Liver (tissue), 9 donors: Measurements from ENCODE around the gene CALHM3. TPM values are rescaled to one million over a fixed set of nuclear protein-coding genes. Genes with fewer than 3 reads are reported as not detected.
"Not testable (repeated sequence)": the region's sequence is repeated elsewhere in the genome, so short reads cannot be mapped to it uniquely, and the experiment has no call there.

Experiments used
- DNase-seq: peaks from one replicate; pipeline ENCODE4 v3.0.0-alpha.2; 2017; ENCODE audit warnings: low spot score
- H3K27ac ChIP-seq, 2 donors: one replicate each; pipeline ENCODE4 v1.7.0; 2013; ENCODE audit warnings: inconsistent platforms in 2 of 2, low read length in 2 of 2, control low read depth in 1 of 2, low read depth in 1 of 2, mild to moderate bottlenecking in 1 of 2
- H3K27me3 ChIP-seq, 4 donors: one replicate each; pipeline versions ENCODE4 v1.6.1 to v1.7.0; 2013; ENCODE audit warnings: low read length in 3 of 4, inconsistent platforms in 1 of 4, mild to moderate bottlenecking in 1 of 4, moderate library complexity in 1 of 4; ENCODE audit not compliant: control insufficient read depth in 4 of 4, insufficient read depth in 4 of 4
- H3K36me3 ChIP-seq, 4 donors: one replicate each; pipeline versions ENCODE4 v1.6.1 to v1.7.0; 2013; ENCODE audit warnings: low read length in 3 of 4, mild to moderate bottlenecking in 3 of 4, low read depth in 1 of 4, moderate library complexity in 1 of 4; ENCODE audit not compliant: control insufficient read depth in 4 of 4, insufficient read depth in 3 of 4
- H3K4me1 ChIP-seq, 4 donors: one replicate each; pipeline versions ENCODE4 v1.6.1 to v1.7.0; 2013; ENCODE audit warnings: low read length in 3 of 4, mild to moderate bottlenecking in 3 of 4, moderate library complexity in 1 of 4; ENCODE audit not compliant: control insufficient read depth in 4 of 4, insufficient read depth in 4 of 4
- H3K4me3 ChIP-seq, 3 donors: one replicate each; pipeline versions ENCODE4 v1.6.1 to v1.7.0; 2013; ENCODE audit warnings: low read length in 3 of 3, control low read depth in 1 of 3, low read depth in 1 of 3, mild to moderate bottlenecking in 1 of 3
- H3K9ac ChIP-seq, 2 donors: one replicate each; pipeline ENCODE4 v1.7.0; 2013; ENCODE audit warnings: low read length in 2 of 2, mild to moderate bottlenecking in 2 of 2, moderate library complexity in 2 of 2, control low read depth in 1 of 2, low read depth in 1 of 2
- H3K9me3 ChIP-seq, 4 donors: one replicate each; pipeline versions ENCODE4 v1.6.1 to v1.7.0; 2013; ENCODE audit warnings: low read length in 3 of 4; ENCODE audit not compliant: control insufficient read depth in 4 of 4
- ATF3 ChIP-seq: IDR thresholded peaks from 2 replicates; pipeline ENCODE4 v1.6.1; 2016; ENCODE audit warnings: antibody characterized with exemption
- CTCF ChIP-seq: fragments of 150-350 bp; IDR thresholded peaks from 2 replicates; pipeline ENCODE4 v1.5.1; 2017; ENCODE audit warnings: improper control_type of control experiment, low read depth, low read length; ENCODE audit not compliant: missing input control
- EGR1 ChIP-seq, 2 donors: IDR thresholded peaks; 2 replicates each; pipeline ENCODE4 v1.6.1; 2016 to 2018; ENCODE audit warnings: antibody characterized with exemption in 2 of 2, low read depth in 2 of 2
- FOXA1 ChIP-seq: IDR thresholded peaks from 2 replicates; pipeline ENCODE4 v1.6.1; 2016; ENCODE audit warnings: antibody characterized with exemption
- FOXA2 ChIP-seq: IDR thresholded peaks from 2 replicates; pipeline ENCODE4 v1.6.1; 2016; ENCODE audit warnings: antibody characterized with exemption
- GABPA ChIP-seq, 2 donors: IDR thresholded peaks in 1 of 2; conservative IDR thresholded peaks in 1 of 2; 2 replicates each; pipeline ENCODE4 v1.6.1; 2016; ENCODE audit warnings: antibody characterized with exemption in 2 of 2, mild to moderate bottlenecking in 1 of 2, moderate library complexity in 1 of 2
- HNF4A ChIP-seq, 2 donors: conservative IDR thresholded peaks; 2 replicates each; pipeline ENCODE4 v1.6.1; 2016; ENCODE audit warnings: antibody characterized with exemption in 2 of 2, mild to moderate bottlenecking in 2 of 2
- HNF4G ChIP-seq: IDR thresholded peaks from 2 replicates; pipeline ENCODE4 v1.6.1; 2016; ENCODE audit warnings: antibody characterized with exemption
- JUND ChIP-seq, 2 donors: IDR thresholded peaks; 2 replicates each; pipeline ENCODE4 v1.6.1; 2016; ENCODE audit warnings: antibody characterized with exemption in 2 of 2
- MAX ChIP-seq: IDR thresholded peaks from 2 replicates; pipeline ENCODE4 v1.6.1; 2016; ENCODE audit warnings: antibody characterized with exemption
- NR2F2 ChIP-seq: IDR thresholded peaks from 2 replicates; pipeline ENCODE4 v1.6.1; 2016; ENCODE audit warnings: antibody characterized with exemption
- RAD21 ChIP-seq, 2 donors: IDR thresholded peaks; 2 replicates each; pipeline ENCODE4 v1.6.1; 2016; ENCODE audit warnings: antibody characterized with exemption in 2 of 2, mild to moderate bottlenecking in 2 of 2
- REST ChIP-seq: IDR thresholded peaks from 2 replicates; pipeline ENCODE4 v1.6.1; 2016; ENCODE audit warnings: antibody characterized with exemption, mild to moderate bottlenecking
- RXRA ChIP-seq, 2 donors: IDR thresholded peaks; 2 replicates each; pipeline ENCODE4 v1.6.1; 2017 to 2018; ENCODE audit warnings: antibody characterized with exemption in 2 of 2, mild to moderate bottlenecking in 1 of 2
- SP1 ChIP-seq: IDR thresholded peaks from 2 replicates; pipeline ENCODE4 v1.6.1; 2018; ENCODE audit warnings: antibody characterized with exemption, mild to moderate bottlenecking
- TAF1 ChIP-seq: conservative IDR thresholded peaks from 2 replicates; pipeline ENCODE4 v1.6.1; 2016; ENCODE audit warnings: antibody characterized with exemption, mild to moderate bottlenecking
- YY1 ChIP-seq: IDR thresholded peaks from 2 replicates; pipeline ENCODE4 v1.6.1; 2016; ENCODE audit warnings: antibody characterized with exemption, mild to moderate bottlenecking
- ZBTB33 ChIP-seq: IDR thresholded peaks from 2 replicates; pipeline ENCODE4 v1.6.1; 2016; ENCODE audit warnings: antibody characterized with exemption
- WGBS: extraction: QIAGEN DNeasy Blood & Tissue Kit; methylation state at CpG from one replicate; pipeline ENCODE4 v1.1.7; 2013; 5-methylcytosine and 5-hydroxymethylcytosine counted together
- polyA plus RNA-seq, 2 donors: library from polyadenylated mRNA; stranded (reverse) in 1 of 2; unstranded in 1 of 2; fragments of 200-250 nt in 1 of 2; fragments of >200 nt in 1 of 2; fragmentation: Nextera tagmentation in 1 of 2; extraction: Ambion mirVana in 1 of 2; gene quantifications; one replicate each; pipeline versions ENCODE4 v1.2.1 to v1.2.3, GENCODE V29; 2013 to 2015
- total RNA-seq, 2 donors: library from RNA; depleted of rRNA; stranded (reverse); fragments of >200 nt; gene quantifications; one replicate each; pipeline ENCODE4 v1.2.3, GENCODE V29; 2014
- donor health status: healthy.
- donor health status: healthy.
- donor health status: healthy.
- donor health status: healthy.
- donor health status: healthy.

CALHM3 gene
- total and polyA plus RNA-seq, 4 donors, result 0.14 TPM; not detected in 3

GRCh38 chr10:103503777-103504176 is 24.7 kb upstream of the CALHM3 start:
- not testable (repeated sequence) for DNase-seq, H3K27ac ChIP-seq, H3K9me3 ChIP-seq, H3K4me1 ChIP-seq, H3K36me3 ChIP-seq, H3K9ac ChIP-seq, H3K27me3 ChIP-seq, H3K4me3 ChIP-seq
- WGBS, result 93% methylated on average over 6 of the region's 6 CpGs

- Histone ChIP-seq H3K4me1 (no peaks in the 10 kb centered on the region), H3K9me3 (no peaks in the 10 kb centered on the region), H3K27me3 (no peaks in the 10 kb centered on the region), H3K27ac (no peak overlapping the region), H3K4me3 (no peak overlapping the region), H3K9ac (no peak overlapping the region), H3K36me3 (no peaks in the 10 kb centered on the region)
- WGBS, result 77% methylated on average over 13 of the region's 13 CpGs
- DNase-seq, result no peak
- TF ChIP-seq FOXA1 (no peak), MAX (no peak), JUND (IDR thresholded peaks at IDR 0.05) (no peak), HNF4A (conservative IDR thresholded peaks at IDR 0.05) (no peak), TAF1 (no peak), EGR1 (IDR thresholded peaks at IDR 0.05; ENCODE audit: low read depth in 2 of 2) (no peak), FOXA2 (no peak), SP1 (no peak), GABPA (IDR thresholded peaks at IDR 0.05 in 1 of 2, conservative IDR thresholded peaks at IDR 0.05 in 1 of 2) (no peak), RXRA (IDR thresholded peaks at IDR 0.05) (no peak), NR2F2 (no peak), ATF3 (no peak), REST (no peak), HNF4G (no peak), RAD21 (IDR thresholded peaks at IDR 0.05) (no peak), ZBTB33 (no peak), CTCF (no peak), YY1 (no peak)
Measured at GRCh38 chr10:103502849-103503660, 24.0 kb upstream of the CALHM3 start.
